ENCODE data around the gene SNAPC4. TPM values are rescaled to one million over a fixed set of nuclear protein-coding genes. Genes with fewer than 3 reads are reported as not detected.

The SNAPC4 gene
- total and polyA plus RNA-seq, 9 of the 15 experiments (the other 6 are each of a cell fraction or from before 2014, with no cell fraction given): 0.21 to 21.8 (median 8.8) TPM

DNA sequence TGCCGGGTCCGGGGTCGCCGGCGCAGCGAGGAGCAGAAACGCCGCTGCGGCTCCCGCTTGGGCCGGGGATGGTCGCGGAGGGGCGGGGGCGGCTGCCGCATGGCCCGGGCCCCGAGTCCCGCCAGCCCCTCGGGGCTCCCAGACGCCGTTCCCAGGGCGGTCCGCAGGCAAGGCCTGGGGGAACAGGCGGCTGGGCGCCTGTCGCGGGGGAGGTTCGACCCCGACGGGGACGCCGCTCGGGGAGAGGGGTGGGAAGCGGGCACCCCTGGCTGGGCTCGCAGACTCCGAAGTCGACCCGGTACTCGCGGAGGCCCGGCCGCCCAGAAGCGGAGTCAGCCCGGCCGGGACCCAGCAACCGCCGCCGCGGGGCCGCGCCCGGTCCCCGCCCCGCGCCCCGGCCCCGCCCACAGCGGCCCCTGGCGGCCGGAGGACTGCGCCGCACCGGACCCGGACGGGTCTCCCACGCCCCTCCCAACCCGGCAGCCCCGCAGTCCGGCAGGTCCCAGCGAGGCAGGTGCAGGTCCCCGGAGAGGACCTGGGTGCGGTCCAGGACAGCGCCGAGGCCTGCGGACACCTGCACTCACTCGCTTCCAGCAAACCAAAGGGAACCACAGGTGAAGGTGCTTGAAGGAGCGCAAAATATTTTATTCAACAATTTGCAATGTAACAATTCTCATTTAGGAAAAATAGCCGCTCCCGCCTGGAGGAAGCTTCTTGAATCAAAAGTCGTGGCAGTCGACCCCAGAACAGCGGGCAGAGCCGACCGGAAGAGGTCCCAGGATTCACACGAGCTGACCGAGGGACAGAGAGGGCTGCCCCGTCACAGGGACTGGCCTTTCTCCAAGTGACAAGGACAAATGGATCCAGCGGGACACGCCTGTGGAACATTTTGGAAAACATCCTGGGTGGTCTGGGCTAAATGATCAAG lies 39.8 kb upstream of the SNAPC4 start, which contains the start of gene INPP5E (continued):
- TF ChIP-seq, protein P1, sequence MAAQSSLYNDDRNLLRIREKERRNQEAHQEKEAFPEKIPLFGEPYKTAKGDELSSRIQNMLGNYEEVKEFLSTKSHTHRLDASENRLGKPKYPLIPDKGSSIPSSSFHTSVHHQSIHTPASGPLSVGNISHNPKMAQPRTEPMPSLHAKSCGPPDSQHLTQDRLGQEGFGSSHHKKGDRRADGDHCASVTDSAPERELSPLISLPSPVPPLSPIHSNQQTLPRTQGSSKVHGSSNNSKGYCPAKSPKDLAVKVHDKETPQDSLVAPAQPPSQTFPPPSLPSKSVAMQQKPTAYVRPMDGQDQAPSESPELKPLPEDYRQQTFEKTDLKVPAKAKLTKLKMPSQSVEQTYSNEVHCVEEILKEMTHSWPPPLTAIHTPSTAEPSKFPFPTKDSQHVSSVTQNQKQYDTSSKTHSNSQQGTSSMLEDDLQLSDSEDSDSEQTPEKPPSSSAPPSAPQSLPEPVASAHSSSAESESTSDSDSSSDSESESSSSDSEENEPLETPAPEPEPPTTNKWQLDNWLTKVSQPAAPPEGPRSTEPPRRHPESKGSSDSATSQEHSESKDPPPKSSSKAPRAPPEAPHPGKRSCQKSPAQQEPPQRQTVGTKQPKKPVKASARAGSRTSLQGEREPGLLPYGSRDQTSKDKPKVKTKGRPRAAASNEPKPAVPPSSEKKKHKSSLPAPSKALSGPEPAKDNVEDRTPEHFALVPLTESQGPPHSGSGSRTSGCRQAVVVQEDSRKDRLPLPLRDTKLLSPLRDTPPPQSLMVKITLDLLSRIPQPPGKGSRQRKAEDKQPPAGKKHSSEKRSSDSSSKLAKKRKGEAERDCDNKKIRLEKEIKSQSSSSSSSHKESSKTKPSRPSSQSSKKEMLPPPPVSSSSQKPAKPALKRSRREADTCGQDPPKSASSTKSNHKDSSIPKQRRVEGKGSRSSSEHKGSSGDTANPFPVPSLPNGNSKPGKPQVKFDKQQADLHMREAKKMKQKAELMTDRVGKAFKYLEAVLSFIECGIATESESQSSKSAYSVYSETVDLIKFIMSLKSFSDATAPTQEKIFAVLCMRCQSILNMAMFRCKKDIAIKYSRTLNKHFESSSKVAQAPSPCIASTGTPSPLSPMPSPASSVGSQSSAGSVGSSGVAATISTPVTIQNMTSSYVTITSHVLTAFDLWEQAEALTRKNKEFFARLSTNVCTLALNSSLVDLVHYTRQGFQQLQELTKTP (IDR thresholded peaks at IDR 0.05; ENCODE audit: low read depth in 1 of 2, partially characterized antibody in 2 of 2): no peak
- TF ChIP-seq TAF9B (IDR thresholded peaks at IDR 0.05; ENCODE audit: partially characterized antibody) (no peak), ZNF3 (CRISPR knock-in tag; IDR thresholded peaks at IDR 0.05) (no peak), KAT2B (IDR thresholded peaks at IDR 0.05; ENCODE audit: low read depth, low read length) (no peak), ZNF408 (CRISPR knock-in tag; IDR thresholded peaks at IDR 0.05; ENCODE audit: low read depth) (no peak), CEBPB (tag; IDR thresholded peaks at IDR 0.05) (no peak), GABPB1 (CRISPR knock-in tag; IDR thresholded peaks at IDR 0.05) (0 out of 2 replicates have a peak, but pooled peaks have one; percentile 31), JUN (IDR thresholded peaks at IDR 0.05; ENCODE audit: borderline replicate concordance, low read depth, low read length) (no peak), JUN (CRISPR knock-in tag; IDR thresholded peaks at IDR 0.05; ENCODE audit: borderline replicate concordance) (no peak), ARID2 (IDR thresholded peaks at IDR 0.05) (no peak), TRIM28 (IDR thresholded peaks at IDR 0.05) (no peak), ESRRA (IDR thresholded peaks at IDR 0.05; ENCODE audit: borderline replicate concordance, low read depth) (no peak), GABPA (tag; conservative IDR thresholded peaks at IDR 0.05; ENCODE audit: low read depth) (peak; percentile 38; the same call in 1 of the 2 replicates), RBM34 (IDR thresholded peaks at IDR 0.05; ENCODE audit: borderline replicate concordance, insufficient read depth, low read length) (no peak)
- TF ChIP-seq, protein P2, sequence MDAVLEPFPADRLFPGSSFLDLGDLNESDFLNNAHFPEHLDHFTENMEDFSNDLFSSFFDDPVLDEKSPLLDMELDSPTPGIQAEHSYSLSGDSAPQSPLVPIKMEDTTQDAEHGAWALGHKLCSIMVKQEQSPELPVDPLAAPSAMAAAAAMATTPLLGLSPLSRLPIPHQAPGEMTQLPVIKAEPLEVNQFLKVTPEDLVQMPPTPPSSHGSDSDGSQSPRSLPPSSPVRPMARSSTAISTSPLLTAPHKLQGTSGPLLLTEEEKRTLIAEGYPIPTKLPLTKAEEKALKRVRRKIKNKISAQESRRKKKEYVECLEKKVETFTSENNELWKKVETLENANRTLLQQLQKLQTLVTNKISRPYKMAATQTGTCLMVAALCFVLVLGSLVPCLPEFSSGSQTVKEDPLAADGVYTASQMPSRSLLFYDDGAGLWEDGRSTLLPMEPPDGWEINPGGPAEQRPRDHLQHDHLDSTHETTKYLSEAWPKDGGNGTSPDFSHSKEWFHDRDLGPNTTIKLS (IDR thresholded peaks at IDR 0.05; ENCODE audit: borderline replicate concordance, low read depth): no peak
- TF ChIP-seq, protein P3, sequence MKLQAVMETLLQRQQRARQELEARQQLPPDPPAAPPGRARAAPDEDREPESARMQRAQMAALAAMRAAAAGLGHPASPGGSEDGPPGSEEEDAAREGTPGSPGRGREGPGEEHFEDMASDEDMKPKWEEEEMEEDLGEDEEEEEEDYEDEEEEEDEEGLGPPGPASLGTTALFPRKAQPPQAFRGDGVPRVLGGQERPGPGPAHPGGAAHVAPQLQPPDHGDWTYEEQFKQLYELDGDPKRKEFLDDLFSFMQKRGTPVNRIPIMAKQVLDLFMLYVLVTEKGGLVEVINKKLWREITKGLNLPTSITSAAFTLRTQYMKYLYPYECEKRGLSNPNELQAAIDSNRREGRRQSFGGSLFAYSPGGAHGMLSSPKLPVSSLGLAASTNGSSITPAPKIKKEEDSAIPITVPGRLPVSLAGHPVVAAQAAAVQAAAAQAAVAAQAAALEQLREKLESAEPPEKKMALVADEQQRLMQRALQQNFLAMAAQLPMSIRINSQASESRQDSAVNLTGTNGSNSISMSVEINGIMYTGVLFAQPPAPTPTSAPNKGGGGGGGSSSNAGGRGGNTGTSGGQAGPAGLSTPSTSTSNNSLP (IDR thresholded peaks at IDR 0.05; ENCODE audit: borderline replicate concordance, low read depth, low read length): no peak
- TF ChIP-seq, protein P4, sequence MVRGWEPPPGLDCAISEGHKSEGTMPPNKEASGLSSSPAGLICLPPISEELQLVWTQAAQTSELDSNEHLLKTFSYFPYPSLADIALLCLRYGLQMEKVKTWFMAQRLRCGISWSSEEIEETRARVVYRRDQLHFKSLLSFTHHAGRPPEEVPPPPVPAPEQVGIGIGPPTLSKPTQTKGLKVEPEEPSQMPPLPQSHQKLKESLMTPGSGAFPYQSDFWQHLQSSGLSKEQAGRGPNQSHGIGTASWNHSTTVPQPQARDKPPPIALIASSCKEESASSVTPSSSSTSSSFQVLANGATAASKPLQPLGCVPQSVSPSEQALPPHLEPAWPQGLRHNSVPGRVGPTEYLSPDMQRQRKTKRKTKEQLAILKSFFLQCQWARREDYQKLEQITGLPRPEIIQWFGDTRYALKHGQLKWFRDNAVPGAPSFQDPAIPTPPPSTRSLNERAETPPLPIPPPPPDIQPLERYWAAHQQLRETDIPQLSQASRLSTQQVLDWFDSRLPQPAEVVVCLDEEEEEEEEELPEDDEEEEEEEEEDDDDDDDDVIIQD (CRISPR knock-in tag; IDR thresholded peaks at IDR 0.05): no peak
- TF ChIP-seq, protein P5, sequence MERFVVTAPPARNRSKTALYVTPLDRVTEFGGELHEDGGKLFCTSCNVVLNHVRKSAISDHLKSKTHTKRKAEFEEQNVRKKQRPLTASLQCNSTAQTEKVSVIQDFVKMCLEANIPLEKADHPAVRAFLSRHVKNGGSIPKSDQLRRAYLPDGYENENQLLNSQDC (CRISPR knock-in tag; IDR thresholded peaks at IDR 0.05): no peak
